Keratinocyte (primary cell): ENCODE measurements around the gene UBE2J2. TPM values are rescaled to one million over a fixed set of nuclear protein-coding genes. Genes with fewer than 3 reads are reported as not detected.

Source experiments
- DNase-seq: peaks from one replicate; pipeline ENCODE4 v3.0.0-alpha.2; 2011; ENCODE audit warnings: low read depth, missing footprints, low spot score
- FAIRE-seq: peaks from 2 replicates; lab custom pipeline; 2011; peaks lifted over from hg19 to GRCh38; lab: Jason Lieb, UNC
- H2AFZ ChIP-seq: 2 replicates; pipeline ENCODE4 v1.6.0; 2012; ENCODE audit warnings: low read length, control low read depth, inconsistent platforms; ENCODE audit not compliant: control insufficient read depth
- H3K27ac ChIP-seq: 2 replicates; pipeline ENCODE4 v1.5.1; 2011; ENCODE audit warnings: low read length; ENCODE audit not compliant: control insufficient read depth, insufficient read depth
- H3K27me3 ChIP-seq: 3 replicates; pipeline ENCODE4 v1.6.0; 2011; ENCODE audit warnings: low read length; ENCODE audit not compliant: control insufficient read depth, insufficient read depth; ENCODE audit errors: extremely low read depth
- H3K36me3 ChIP-seq, 2 experiments: 2 replicates in 1 of 2; 3 replicates in 1 of 2; pipeline ENCODE4 v1.5.1; 2011; ENCODE audit warnings: low read length in 2 of 2, mild to moderate bottlenecking in 1 of 2; ENCODE audit not compliant: control insufficient read depth in 2 of 2, insufficient read depth in 2 of 2; ENCODE audit errors: extremely low read depth in 1 of 2
- H3K4me1 ChIP-seq: 3 replicates; pipeline ENCODE4 v1.5.1; 2011; ENCODE audit warnings: low read length; ENCODE audit not compliant: control insufficient read depth, insufficient read depth; ENCODE audit errors: extremely low read depth
- H3K4me2 ChIP-seq: 3 replicates; pipeline ENCODE4 v1.6.0; 2011; ENCODE audit warnings: low read depth, low read length; ENCODE audit not compliant: control insufficient read depth, insufficient read depth; ENCODE audit errors: extremely low read depth
- H3K4me3 ChIP-seq, 3 experiments: fragments of 200-600 bp in 1 of 3; sonication (generic) in 1 of 3; 2 replicates in 2 of 3; 3 replicates in 1 of 3; pipeline ENCODE4 v1.5.1; 2011 to 2016; ENCODE audit warnings: low read length in 3 of 3, mild to moderate bottlenecking in 3 of 3, control low read depth in 2 of 3, inconsistent platforms in 1 of 3, low read depth in 1 of 3, mixed read lengths in 1 of 3, mixed run types in 1 of 3, moderate library complexity in 1 of 3; ENCODE audit not compliant: control insufficient read depth in 2 of 3, insufficient read depth in 2 of 3; ENCODE audit errors: extremely low read depth in 1 of 3
- H3K79me2 ChIP-seq: 2 replicates; pipeline ENCODE4 v1.6.0; 2012; ENCODE audit warnings: low read length; ENCODE audit not compliant: control insufficient read depth, insufficient read depth
- H3K9ac ChIP-seq: 3 replicates; pipeline ENCODE4 v1.6.0; 2011; ENCODE audit warnings: low read length; ENCODE audit not compliant: control insufficient read depth, insufficient read depth; ENCODE audit errors: extremely low read depth
- H3K9me1 ChIP-seq: 3 replicates; pipeline ENCODE4 v1.6.0; 2011; ENCODE audit warnings: low read length; ENCODE audit not compliant: control insufficient read depth, insufficient read depth; ENCODE audit errors: extremely low read depth
- H3K9me3 ChIP-seq: 2 replicates; pipeline ENCODE4 v1.5.1; 2012; ENCODE audit warnings: low read depth, low read length; ENCODE audit not compliant: control insufficient read depth
- H4K20me1 ChIP-seq: 3 replicates; pipeline ENCODE4 v1.6.0; 2011; ENCODE audit warnings: low read length; ENCODE audit not compliant: control insufficient read depth, insufficient read depth; ENCODE audit errors: extremely low read depth
- CTCF ChIP-seq, 3 experiments: IDR thresholded peaks in 1 of 3; conservative IDR thresholded peaks in 1 of 3; optimal IDR thresholded peaks in 1 of 3; 2 replicates in 2 of 3; 3 replicates in 1 of 3; pipeline versions ENCODE3 to v1.5.1; 2011; ENCODE audit warnings: low read length in 3 of 3, mild to moderate bottlenecking in 3 of 3, moderate library complexity in 2 of 3, control low read depth in 1 of 3, inconsistent platforms in 1 of 3; ENCODE audit not compliant: insufficient read depth in 2 of 3; ENCODE audit errors: extremely low read depth in 1 of 3
- EZH2 ChIP-seq: IDR thresholded peaks from one replicate; pipeline ENCODE4 v1.6.1; 2012; ENCODE audit warnings: inconsistent platforms, mild to moderate bottlenecking, low read length, moderate library complexity
- dilution Hi-C: fragments of 300-500 bp; cut with MboI; formaldehyde crosslinking; loops from one replicate; pipeline ENCODE4 v1.7.0; 2020; ENCODE audit warnings: low sequenced_read_pairs; ENCODE audit not compliant: extremely low pct_ligation_motif_present
- polyA plus RNA-seq, 5 experiments: library from polyadenylated mRNA; depleted of rRNA in 3 of 5; stranded (reverse) in 3 of 5; stranded (forward) in 1 of 5; unstranded in 1 of 5; fragments of >200 nt; gene quantifications; 1 replicate in 1 of 5; 2 replicates in 3 of 5; 3 replicates in 1 of 5; pipeline versions ENCODE4 v1.2.1 to v1.2.3, GENCODE V29; 2011 to 2012; ENCODE audit warnings: missing spikeins in 2 of 5, low read depth in 1 of 5, low replicate concordance in 1 of 5

Gene UBE2J2
- polyA plus RNA-seq, 1 donor (not counting 4 experiments of a cell fraction or from before 2014, with no cell fraction given) = 27.0 TPM

GRCh38 chr1:1219341-1219740 is 54.3 kb downstream of the UBE2J2 start:
- Histone ChIP-seq H3K79me2 (peaks cover 2% of the 10 kb centered on the region), H3K9me3 (no peaks in the 10 kb centered on the region), H3K9ac (no peak overlapping the region), H2AFZ (no peak overlapping the region), H4K20me1 (no peaks in the 10 kb centered on the region), H3K4me3 (no peak overlapping the region), H3K4me2 (no peak overlapping the region), H3K4me1 (peaks cover 8% of the 10 kb centered on the region), H3K9me1 (peaks cover 2% of the 10 kb centered on the region), H3K36me3 (peaks cover 28 to 30% of the 10 kb centered on the region in 2 experiments), H3K27me3 (no peaks in the 10 kb centered on the region), H3K27ac (no peak overlapping the region)
- dilution Hi-C loops = no loop called here
- no peak for TF ChIP-seq EZH2
- TF ChIP-seq CTCF (optimal IDR thresholded peaks at IDR 0.05 in 1 of 3, IDR thresholded peaks at IDR 0.05 in 1 of 3, conservative IDR thresholded peaks at IDR 0.05 in 1 of 3; ENCODE audit: extremely low read depth in 1 of 3, insufficient read depth in 2 of 3, low read length in 3 of 3) = no peak
- DNase-seq = no peak
- no peak for FAIRE-seq

GRCh38 chr1:1218524-1219200 is 55.0 kb downstream of the UBE2J2 start:
- Histone ChIP-seq H3K79me2 (peaks cover 2% of the 10 kb centered on the region), H2AFZ (no peak overlapping the region), H3K27me3 (no peaks in the 10 kb centered on the region), H3K4me2 (no peak overlapping the region), H3K4me1 (peaks cover 8% of the 10 kb centered on the region), H3K9me3 (no peaks in the 10 kb centered on the region), H3K9me1 (peaks cover 2% of the 10 kb centered on the region), H3K36me3 (peaks cover 28 to 30% of the 10 kb centered on the region in 2 experiments), H4K20me1 (no peaks in the 10 kb centered on the region), H3K27ac (no peak overlapping the region), H3K4me3 (no peak overlapping the region), H3K9ac (no peak overlapping the region)
- dilution Hi-C loops = no loop called here
- TF ChIP-seq EZH2 (no peak), CTCF (optimal IDR thresholded peaks at IDR 0.05 in 1 of 3, IDR thresholded peaks at IDR 0.05 in 1 of 3, conservative IDR thresholded peaks at IDR 0.05 in 1 of 3; ENCODE audit: extremely low read depth in 1 of 3, insufficient read depth in 2 of 3, low read length in 3 of 3) (no peak)
- FAIRE-seq (no peak), DNase-seq (no peak)
